Measurements from ENCODE around the gene TRPT1. TPM values are rescaled to one million over a fixed set of nuclear protein-coding genes. Genes with fewer than 3 reads are reported as not detected.

The TRPT1 gene
- polyA plus RNA-seq, 3 donors: 24.8 to 34.6 (median 31.6) TPM

DNA sequence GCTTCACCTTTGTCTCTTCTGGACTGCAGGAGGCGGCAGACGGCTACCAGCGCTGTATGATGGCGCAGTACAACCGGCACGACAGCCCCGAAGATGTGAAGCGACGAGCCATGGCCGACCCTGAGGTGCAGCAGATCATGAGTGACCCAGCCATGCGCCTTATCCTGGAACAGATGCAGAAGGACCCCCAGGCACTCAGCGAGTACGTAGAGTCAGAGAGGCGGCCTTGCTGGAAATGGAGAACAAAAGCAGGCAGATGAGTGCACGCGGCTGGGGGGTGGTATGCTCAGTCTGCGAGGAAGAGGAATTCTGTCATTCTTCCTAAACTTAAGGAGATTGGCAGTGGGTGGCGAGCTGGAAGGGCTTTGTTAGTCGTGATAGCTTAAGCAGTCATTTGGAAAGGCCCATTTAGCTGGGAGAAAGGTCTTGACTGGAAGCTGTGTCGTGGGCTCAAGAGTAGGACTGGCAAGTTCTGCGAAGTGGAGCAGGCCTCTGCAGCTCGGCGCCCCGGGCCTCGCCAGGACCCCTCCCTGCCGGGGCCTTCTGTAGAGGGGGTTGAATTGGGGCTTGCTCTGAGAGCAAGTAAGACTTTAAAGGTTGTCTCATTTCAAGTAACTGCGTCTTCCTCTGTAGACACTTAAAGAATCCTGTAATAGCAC, 22.4 kb downstream of the TRPT1 start:
- H3K36me3 Mint-ChIP-seq: peaks cover 50 to 60% of the 10 kb centered on the region in 2 donors
- DNase-seq: no peak
- intact Hi-C loops (cut with micrococcal nuclease): no loop called here
- Histone ChIP-seq H3K9me3 (replicated peaks in 1 of 2; ENCODE audit: control insufficient read depth in 1 of 2, insufficient read depth in 1 of 2, low read length in 2 of 2) (no peaks in the 10 kb centered on the region), H3K4me2 (replicated peaks; ENCODE audit: extremely low read depth, low read length, poor library complexity, severe bottlenecking) (no peak overlapping the region), H2AFZ (ENCODE audit: insufficient read depth, low read depth, low read length, poor library complexity, severe bottlenecking) (no peak overlapping the region), H3K27ac (ENCODE audit: low read depth in 1 of 2, low read length in 2 of 2) (no peak overlapping the region), H3K9ac (ENCODE audit: insufficient read depth, low read length, poor library complexity, severe bottlenecking) (no peak overlapping the region), H3K79me2 (ENCODE audit: insufficient read depth, low read length) (peaks cover 31% of the 10 kb centered on the region), H3K4me3 (replicated peaks in 1 of 3; ENCODE audit: low read depth in 2 of 3, low read length in 3 of 3) (no peak overlapping the region), H3K4me1 (ENCODE audit: control insufficient read depth in 1 of 2, insufficient read depth in 2 of 2, low read length in 2 of 2) (peaks cover 38 to 55% of the 10 kb centered on the region in 2 donors), H3K27me3 (ENCODE audit: control insufficient read depth in 2 of 2, insufficient read depth in 2 of 2, low read length in 2 of 2) (no peaks in the 10 kb centered on the region), H4K20me1 (ENCODE audit: insufficient read depth, low read length) (peaks cover 14% of the 10 kb centered on the region), H3K36me3 (replicated peaks in 1 of 2; ENCODE audit: control insufficient read depth in 1 of 2, insufficient read depth in 2 of 2, low read length in 2 of 2) (peaks cover 47 to 61% of the 10 kb centered on the region in 2 donors)
- H3K27me3 Mint-ChIP-seq (ENCODE audit: low read depth in 3 of 3): no peaks in the 10 kb centered on the region
- 94% methylated on average over 22 of the region's 27 CpGs for WGBS (ENCODE audit: insufficient coverage)
- H3K9me3 Mint-ChIP-seq: peaks cover 0 to 1% (median 0%) of the 10 kb centered on the region in 7 donors
- no peak overlapping the region for H3K4me3 Mint-ChIP-seq
- peak overlapping the region in 3 of 7 donors; percentile 13 to 51 (median 50) for H3K27ac Mint-ChIP-seq
- peaks cover 41% of the 10 kb centered on the region for H3K4me1 Mint-ChIP-seq
- TF ChIP-seq, protein P1, sequence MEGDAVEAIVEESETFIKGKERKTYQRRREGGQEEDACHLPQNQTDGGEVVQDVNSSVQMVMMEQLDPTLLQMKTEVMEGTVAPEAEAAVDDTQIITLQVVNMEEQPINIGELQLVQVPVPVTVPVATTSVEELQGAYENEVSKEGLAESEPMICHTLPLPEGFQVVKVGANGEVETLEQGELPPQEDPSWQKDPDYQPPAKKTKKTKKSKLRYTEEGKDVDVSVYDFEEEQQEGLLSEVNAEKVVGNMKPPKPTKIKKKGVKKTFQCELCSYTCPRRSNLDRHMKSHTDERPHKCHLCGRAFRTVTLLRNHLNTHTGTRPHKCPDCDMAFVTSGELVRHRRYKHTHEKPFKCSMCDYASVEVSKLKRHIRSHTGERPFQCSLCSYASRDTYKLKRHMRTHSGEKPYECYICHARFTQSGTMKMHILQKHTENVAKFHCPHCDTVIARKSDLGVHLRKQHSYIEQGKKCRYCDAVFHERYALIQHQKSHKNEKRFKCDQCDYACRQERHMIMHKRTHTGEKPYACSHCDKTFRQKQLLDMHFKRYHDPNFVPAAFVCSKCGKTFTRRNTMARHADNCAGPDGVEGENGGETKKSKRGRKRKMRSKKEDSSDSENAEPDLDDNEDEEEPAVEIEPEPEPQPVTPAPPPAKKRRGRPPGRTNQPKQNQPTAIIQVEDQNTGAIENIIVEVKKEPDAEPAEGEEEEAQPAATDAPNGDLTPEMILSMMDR (IDR thresholded peaks at IDR 0.05): no peak

DNA sequence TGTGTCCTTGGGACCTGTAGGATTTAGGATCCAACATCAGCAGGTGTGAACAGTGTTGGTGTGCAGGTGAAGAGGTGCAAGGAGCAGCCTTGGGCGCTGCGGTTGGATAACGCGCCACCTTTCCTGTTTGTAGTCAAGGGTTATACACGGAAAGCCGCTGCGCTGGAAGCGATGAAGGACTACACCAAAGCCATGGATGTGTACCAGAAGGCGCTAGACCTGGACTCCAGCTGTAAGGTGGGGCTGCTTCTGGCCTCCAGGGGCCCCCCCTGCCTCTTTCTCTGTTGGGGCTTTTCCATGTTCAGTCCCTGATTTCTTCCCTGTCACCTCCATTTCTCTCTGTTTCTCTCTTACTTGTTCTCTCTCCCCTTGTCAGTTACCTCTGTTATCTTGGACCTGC, 23.0 kb downstream of the TRPT1 start:
- H3K27me3 Mint-ChIP-seq (ENCODE audit: low read depth in 3 of 3): no peaks in the 10 kb centered on the region
- Histone ChIP-seq H3K36me3 (replicated peaks in 1 of 2; ENCODE audit: control insufficient read depth in 1 of 2, insufficient read depth in 2 of 2, low read length in 2 of 2) (peaks cover 47 to 62% of the 10 kb centered on the region in 2 donors), H3K9ac (ENCODE audit: insufficient read depth, low read length, poor library complexity, severe bottlenecking) (no peak overlapping the region), H3K9me3 (replicated peaks in 1 of 2; ENCODE audit: control insufficient read depth in 1 of 2, insufficient read depth in 1 of 2, low read length in 2 of 2) (no peaks in the 10 kb centered on the region), H3K4me2 (replicated peaks; ENCODE audit: extremely low read depth, low read length, poor library complexity, severe bottlenecking) (no peak overlapping the region), H3K79me2 (ENCODE audit: insufficient read depth, low read length) (peaks cover 26% of the 10 kb centered on the region), H3K4me1 (ENCODE audit: control insufficient read depth in 1 of 2, insufficient read depth in 2 of 2, low read length in 2 of 2) (peaks cover 36 to 55% of the 10 kb centered on the region in 2 donors), H3K27ac (ENCODE audit: low read depth in 1 of 2, low read length in 2 of 2) (no peak overlapping the region), H3K27me3 (ENCODE audit: control insufficient read depth in 2 of 2, insufficient read depth in 2 of 2, low read length in 2 of 2) (no peaks in the 10 kb centered on the region), H2AFZ (ENCODE audit: insufficient read depth, low read depth, low read length, poor library complexity, severe bottlenecking) (no peak overlapping the region), H3K4me3 (replicated peaks in 1 of 3; ENCODE audit: low read depth in 2 of 3, low read length in 3 of 3) (no peak overlapping the region), H4K20me1 (ENCODE audit: insufficient read depth, low read length) (peaks cover 9% of the 10 kb centered on the region)
- no peak overlapping the region for H3K4me3 Mint-ChIP-seq
- H3K36me3 Mint-ChIP-seq: peaks cover 51 to 65% of the 10 kb centered on the region in 2 donors
- 92% methylated on average over 8 of the region's 9 CpGs for WGBS (ENCODE audit: insufficient coverage)
- no peak for DNase-seq
- TF ChIP-seq, protein P1 (IDR thresholded peaks at IDR 0.05): no peak
- H3K9me3 Mint-ChIP-seq: peaks cover 0 to 1% (median 0%) of the 10 kb centered on the region in 7 donors
- peak overlapping the region in 1 of 7 donors; percentile 51 for H3K27ac Mint-ChIP-seq
- H3K4me1 Mint-ChIP-seq: peaks cover 40% of the 10 kb centered on the region
- intact Hi-C loops (cut with micrococcal nuclease): no loop called here
